HUES48 (cell line): Measurements from ENCODE around the gene CREB1.
A peak's percentile ranks its signal among the peaks of the same experiment; 100 is the strongest.

Experiments used
- H3K27ac ChIP-seq: one replicate; pipeline ENCODE4 v1.7.0; 2013; ENCODE audit warnings: low read depth, low read length, inconsistent platforms
- H3K27me3 ChIP-seq: 2 replicates; pipeline ENCODE4 v1.6.1; 2013; ENCODE audit warnings: mild to moderate bottlenecking, low read length; ENCODE audit not compliant: control insufficient read depth, insufficient read depth
- H3K36me3 ChIP-seq: 2 replicates; pipeline ENCODE4 v1.6.1; 2013; ENCODE audit warnings: low read length; ENCODE audit not compliant: control insufficient read depth, insufficient read depth
- H3K4me1 ChIP-seq: 2 replicates; pipeline ENCODE4 v1.6.1; 2013; ENCODE audit warnings: mild to moderate bottlenecking, low read length; ENCODE audit not compliant: control insufficient read depth, insufficient read depth
- H3K4me3 ChIP-seq: 2 replicates; pipeline ENCODE4 v1.5.1; 2013; ENCODE audit warnings: mild to moderate bottlenecking, low read depth, low read length
- H3K9ac ChIP-seq: 2 replicates; pipeline ENCODE4 v1.6.1; 2013; ENCODE audit warnings: mild to moderate bottlenecking, low read depth, low read length, moderate library complexity
- H3K9me3 ChIP-seq: 2 replicates; pipeline ENCODE4 v1.6.1; 2013; ENCODE audit warnings: low read length; ENCODE audit not compliant: control insufficient read depth, insufficient read depth

Gene CREB1

GRCh38 chr2:207504513-207505170, 25.1 kb upstream of the CREB1 start:
- H3K4me1 ChIP-seq, result peaks cover 33% of the 10 kb centered on the region
- peak overlapping the region; percentile 27 for H3K4me3 ChIP-seq
- no peak overlapping the region for H3K9ac ChIP-seq
- no peaks in the 10 kb centered on the region for H3K36me3 ChIP-seq
- H3K27me3 ChIP-seq, result no peaks in the 10 kb centered on the region
- H3K27ac ChIP-seq, result peak overlapping the region; percentile 87
- no peaks in the 10 kb centered on the region for H3K9me3 ChIP-seq

GRCh38 chr2:207505171-207505570, 24.6 kb upstream of the CREB1 start:
- Histone ChIP-seq H3K4me3 (peak overlapping the region; percentile 27), H3K27me3 (no peaks in the 10 kb centered on the region), H3K36me3 (no peaks in the 10 kb centered on the region), H3K9me3 (no peaks in the 10 kb centered on the region), H3K4me1 (peaks cover 33% of the 10 kb centered on the region), H3K9ac (no peak overlapping the region; the same call in 1 of the 2 replicates), H3K27ac (peak overlapping the region; percentile 87)

GRCh38 chr2:207505728-207506127, 24.0 kb upstream of the CREB1 start:
- H3K36me3 ChIP-seq, result no peaks in the 10 kb centered on the region
- peaks cover 33% of the 10 kb centered on the region for H3K4me1 ChIP-seq
- no peaks in the 10 kb centered on the region for H3K9me3 ChIP-seq
- peak overlapping the region; percentile 87 for H3K27ac ChIP-seq
- H3K27me3 ChIP-seq, result no peaks in the 10 kb centered on the region
- H3K4me3 ChIP-seq, result peak overlapping the region; percentile 27; the same call in 1 of the 2 replicates
- no peak overlapping the region for H3K9ac ChIP-seq

- no peaks in the 10 kb centered on the region for H3K27me3 ChIP-seq
- no peak overlapping the region for H3K27ac ChIP-seq
- peaks cover 33% of the 10 kb centered on the region for H3K4me1 ChIP-seq
- no peak overlapping the region for H3K9ac ChIP-seq
- H3K9me3 ChIP-seq, result no peaks in the 10 kb centered on the region
- no peak overlapping the region for H3K4me3 ChIP-seq
- no peaks in the 10 kb centered on the region for H3K36me3 ChIP-seq
Observed at GRCh38 chr2:207506426-207506825, 23.3 kb upstream of the CREB1 start.

GRCh38 chr2:207510148-207510547, 19.6 kb upstream of the CREB1 start:
- Histone ChIP-seq H3K27me3 (no peaks in the 10 kb centered on the region), H3K36me3 (no peaks in the 10 kb centered on the region), H3K4me3 (no peak overlapping the region), H3K9ac (no peak overlapping the region), H3K27ac (no peak overlapping the region), H3K4me1 (peaks cover 14% of the 10 kb centered on the region), H3K9me3 (no peaks in the 10 kb centered on the region)

GRCh38 chr2:207511851-207512250, 17.9 kb upstream of the CREB1 start:
- no peak overlapping the region for H3K4me3 ChIP-seq
- H3K27ac ChIP-seq, result no peak overlapping the region
- H3K9me3 ChIP-seq, result no peaks in the 10 kb centered on the region
- H3K4me1 ChIP-seq, result 0 out of 2 replicates have a peak, but pooled peaks cover 2% of the 10 kb centered on the region
- no peaks in the 10 kb centered on the region for H3K27me3 ChIP-seq
- H3K9ac ChIP-seq, result no peak overlapping the region
- H3K36me3 ChIP-seq, result no peaks in the 10 kb centered on the region

GRCh38 chr2:207512356-207512755, 17.4 kb upstream of the CREB1 start:
- no peaks in the 10 kb centered on the region for H3K36me3 ChIP-seq
- H3K4me1 ChIP-seq, result no peaks in the 10 kb centered on the region
- H3K9me3 ChIP-seq, result no peaks in the 10 kb centered on the region
- no peak overlapping the region for H3K4me3 ChIP-seq
- no peaks in the 10 kb centered on the region for H3K27me3 ChIP-seq
- no peak overlapping the region for H3K9ac ChIP-seq
- H3K27ac ChIP-seq, result no peak overlapping the region

- H3K27me3 ChIP-seq, result no peaks in the 10 kb centered on the region
- no peaks in the 10 kb centered on the region for H3K4me1 ChIP-seq
- no peaks in the 10 kb centered on the region for H3K9me3 ChIP-seq
- no peak overlapping the region for H3K27ac ChIP-seq
- no peak overlapping the region for H3K9ac ChIP-seq
- no peak overlapping the region for H3K4me3 ChIP-seq
- no peaks in the 10 kb centered on the region for H3K36me3 ChIP-seq
Observed at GRCh38 chr2:207513551-207514257, 16.1 kb upstream of the CREB1 start.

- H3K4me1 ChIP-seq, result no peaks in the 10 kb centered on the region
- no peaks in the 10 kb centered on the region for H3K36me3 ChIP-seq
- no peaks in the 10 kb centered on the region for H3K9me3 ChIP-seq
- no peak overlapping the region for H3K27ac ChIP-seq
- H3K4me3 ChIP-seq, result no peak overlapping the region
- no peaks in the 10 kb centered on the region for H3K27me3 ChIP-seq
- H3K9ac ChIP-seq, result no peak overlapping the region
Observed at GRCh38 chr2:207514451-207514850, 15.3 kb upstream of the CREB1 start.

GRCh38 chr2:207515671-207516070, 14.1 kb upstream of the CREB1 start:
- no peak overlapping the region for H3K27ac ChIP-seq
- H3K36me3 ChIP-seq, result no peaks in the 10 kb centered on the region
- no peaks in the 10 kb centered on the region for H3K9me3 ChIP-seq
- no peaks in the 10 kb centered on the region for H3K4me1 ChIP-seq
- H3K9ac ChIP-seq, result no peak overlapping the region
- H3K4me3 ChIP-seq, result no peak overlapping the region
- H3K27me3 ChIP-seq, result no peaks in the 10 kb centered on the region

- Histone ChIP-seq H3K9ac (no peak overlapping the region), H3K4me1 (no peaks in the 10 kb centered on the region)
Observed at GRCh38 chr2:207516206-207516605, 13.6 kb upstream of the CREB1 start.

More at GRCh38 chr2:207516206-207516605, 13.6 kb upstream of the CREB1 start:
- Histone ChIP-seq H3K27ac (no peak overlapping the region), H3K27me3 (no peaks in the 10 kb centered on the region), H3K9me3 (no peaks in the 10 kb centered on the region), H3K4me3 (no peak overlapping the region), H3K36me3 (no peaks in the 10 kb centered on the region)
